Gastroesophageal sphincter (tissue), 3 donors: ENCODE measurements around the gene KCNJ12.
"Not testable (repeated sequence)": the region's sequence is repeated elsewhere in the genome, so short reads cannot be mapped to it uniquely, and the experiment has no call there.

ENCODE experiments used
- CTCF ChIP-seq, 4 experiments: fragments of 200-600 bp in 2 of 4; fragments of 450-650 bp in 2 of 4; sonication (generic) in 1 of 4; IDR thresholded peaks; one replicate each; pipeline ENCODE4 v1.5.1; 2017 to 2019; ENCODE audit warnings: antibody characterized with exemption in 4 of 4, mild to moderate bottlenecking in 2 of 4, moderate library complexity in 2 of 4
- POLR2A ChIP-seq, 2 donors: fragments of 450-650 bp; IDR thresholded peaks; one replicate each; pipeline ENCODE4 v1.6.1; 2017; ENCODE audit warnings: antibody characterized with exemption in 2 of 2, mild to moderate bottlenecking in 2 of 2, moderate library complexity in 1 of 2

- TF ChIP-seq CTCF, POLR2A (IDR thresholded peaks at IDR 0.05): not testable (repeated sequence)
Measured at GRCh38 chr17:21426876-21427275, 50.7 kb downstream of the KCNJ12 start.
